GM12878 (cell line): Measurements from ENCODE around the gene FFAR1. TPM values are rescaled to one million over a fixed set of nuclear protein-coding genes. Genes with fewer than 3 reads are reported as not detected.

Experiments used
- ATF7 ChIP-seq: fragments of 450-650 bp; IDR thresholded peaks from 2 replicates; pipeline ENCODE4 v1.6.1; 2016; ENCODE audit warnings: low read depth, mild to moderate bottlenecking
- BCLAF1 ChIP-seq: fragments of 450-650 bp; IDR thresholded peaks from 2 replicates; pipeline ENCODE4 v1.6.1; 2017; ENCODE audit warnings: antibody characterized with exemption, mild to moderate bottlenecking, moderate library complexity
- CBX3 ChIP-seq: fragments of 200-600 bp; sonication (generic); IDR thresholded peaks from 2 replicates; pipeline ENCODE4 v1.6.1; 2016; ENCODE audit warnings: low read depth, borderline replicate concordance
- FOXM1 ChIP-seq: IDR thresholded peaks from 2 replicates; pipeline ENCODE4 v1.6.1; 2012; ENCODE audit warnings: low read depth, mild to moderate bottlenecking, inconsistent platforms, low read length, moderate library complexity
- MAX ChIP-seq: IDR thresholded peaks from 2 replicates; pipeline ENCODE4 v1.6.1; 2012; ENCODE audit warnings: low read depth, low read length, improper control_type of control experiment
- MEF2B ChIP-seq: fragments of 450-650 bp; IDR thresholded peaks from 2 replicates; pipeline ENCODE4 v1.6.1; 2018; ENCODE audit warnings: mild to moderate bottlenecking, moderate library complexity; ENCODE audit not compliant: partially characterized antibody, poor library complexity, severe bottlenecking
- NRF1 ChIP-seq: conservative IDR thresholded peaks from 2 replicates; pipeline ENCODE4 v1.6.1; 2011; ENCODE audit warnings: mild to moderate bottlenecking, low read depth, low read length, improper control_type of control experiment
- PML ChIP-seq: IDR thresholded peaks from 2 replicates; pipeline ENCODE4 v1.6.1; 2012; ENCODE audit warnings: low read length, inconsistent platforms
- SKIL ChIP-seq: fragments of 450-650 bp; IDR thresholded peaks from 2 replicates; pipeline ENCODE4 v1.6.1; 2017; ENCODE audit warnings: mild to moderate bottlenecking, low read depth, inconsistent platforms; ENCODE audit not compliant: poor library complexity, severe bottlenecking
- TCF3 ChIP-seq: IDR thresholded peaks from 2 replicates; pipeline ENCODE4 v1.6.1; 2012; ENCODE audit warnings: low read depth, mild to moderate bottlenecking, low read length, borderline replicate concordance; ENCODE audit not compliant: insufficient read depth
- WRNIP1 ChIP-seq: IDR thresholded peaks from 2 replicates; pipeline ENCODE4 v1.6.1; 2011; ENCODE audit warnings: low read depth, low read length, improper control_type of control experiment, borderline replicate concordance
- ZBED1 ChIP-seq: IDR thresholded peaks from 2 replicates; pipeline ENCODE4 v1.6.1; 2016; ENCODE audit warnings: borderline replicate concordance
- ZBTB4 ChIP-seq: fragments of 450-650 bp; formaldehyde crosslinking; IDR thresholded peaks from 2 replicates; pipeline ENCODE4 v1.4.0; 2022; ENCODE audit warnings: mild to moderate bottlenecking, moderate library complexity
- ZNF274 ChIP-seq: IDR thresholded peaks from one replicate; pipeline ENCODE4 v1.8.0; 2011; ENCODE audit not compliant: insufficient read length, insufficient read depth
- polyA plus RNA-seq, 11 experiments: library from polyadenylated mRNA; depleted of rRNA in 4 of 11; unstranded in 6 of 11; stranded (reverse) in 5 of 11; fragments of >200 nt; fragmentation: Nextera tagmentation in 4 of 11; fragmentation: Illumina TruSeq in 1 of 11; extraction: Ambion mirVana in 4 of 11; extraction: Trizol in 1 of 11; gene quantifications; 1 replicate in 1 of 11; 2 replicates in 10 of 11; pipeline versions ENCODE4 v1.2.1 to v1.2.3, GENCODE V29; 2011 to 2016; ENCODE audit warnings: inconsistent platforms in 2 of 11, missing spikeins in 2 of 11, low read depth in 1 of 11
- total RNA-seq, 4 experiments: library from RNA; depleted of rRNA in 3 of 4; stranded (reverse); fragments of >200 nt in 3 of 4; fragmentation: Illumina TruSeq in 1 of 4; extraction: Trizol in 1 of 4; gene quantifications; 2 replicates each; pipeline versions ENCODE4 v1.2.1 to v1.2.3, GENCODE V29; 2013 to 2021
- TF ChIP-seq, protein P1 (sequence below): fragments of 450-650 bp; IDR thresholded peaks from 2 replicates; pipeline ENCODE4 v1.6.1; 2016; ENCODE audit warnings: mild to moderate bottlenecking, moderate library complexity, borderline replicate concordance

Gene FFAR1
- total and polyA plus RNA-seq, 10 of the 15 experiments (the other 5 are each of a cell fraction or from before 2014, with no cell fraction given): 0.05 to 0.62 (median 0.14) TPM; not detected in 2

- TF ChIP-seq, protein P1, sequence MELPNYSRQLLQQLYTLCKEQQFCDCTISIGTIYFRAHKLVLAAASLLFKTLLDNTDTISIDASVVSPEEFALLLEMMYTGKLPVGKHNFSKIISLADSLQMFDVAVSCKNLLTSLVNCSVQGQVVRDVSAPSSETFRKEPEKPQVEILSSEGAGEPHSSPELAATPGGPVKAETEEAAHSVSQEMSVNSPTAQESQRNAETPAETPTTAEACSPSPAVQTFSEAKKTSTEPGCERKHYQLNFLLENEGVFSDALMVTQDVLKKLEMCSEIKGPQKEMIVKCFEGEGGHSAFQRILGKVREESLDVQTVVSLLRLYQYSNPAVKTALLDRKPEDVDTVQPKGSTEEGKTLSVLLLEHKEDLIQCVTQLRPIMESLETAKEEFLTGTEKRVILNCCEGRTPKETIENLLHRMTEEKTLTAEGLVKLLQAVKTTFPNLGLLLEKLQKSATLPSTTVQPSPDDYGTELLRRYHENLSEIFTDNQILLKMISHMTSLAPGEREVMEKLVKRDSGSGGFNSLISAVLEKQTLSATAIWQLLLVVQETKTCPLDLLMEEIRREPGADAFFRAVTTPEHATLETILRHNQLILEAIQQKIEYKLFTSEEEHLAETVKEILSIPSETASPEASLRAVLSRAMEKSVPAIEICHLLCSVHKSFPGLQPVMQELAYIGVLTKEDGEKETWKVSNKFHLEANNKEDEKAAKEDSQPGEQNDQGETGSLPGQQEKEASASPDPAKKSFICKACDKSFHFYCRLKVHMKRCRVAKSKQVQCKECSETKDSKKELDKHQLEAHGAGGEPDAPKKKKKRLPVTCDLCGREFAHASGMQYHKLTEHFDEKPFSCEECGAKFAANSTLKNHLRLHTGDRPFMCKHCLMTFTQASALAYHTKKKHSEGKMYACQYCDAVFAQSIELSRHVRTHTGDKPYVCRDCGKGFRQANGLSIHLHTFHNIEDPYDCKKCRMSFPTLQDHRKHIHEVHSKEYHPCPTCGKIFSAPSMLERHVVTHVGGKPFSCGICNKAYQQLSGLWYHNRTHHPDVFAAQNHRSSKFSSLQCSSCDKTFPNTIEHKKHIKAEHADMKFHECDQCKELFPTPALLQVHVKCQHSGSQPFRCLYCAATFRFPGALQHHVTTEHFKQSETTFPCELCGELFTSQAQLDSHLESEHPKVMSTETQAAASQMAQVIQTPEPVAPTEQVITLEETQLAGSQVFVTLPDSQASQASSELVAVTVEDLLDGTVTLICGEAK: peak; percentile 16; the same call in 1 of the 2 replicates
- peak; percentile 70 for TF ChIP-seq MEF2B
- TF ChIP-seq ZNF274: no peak
- TF ChIP-seq FOXM1: no peak
- 0 out of 2 replicates have a peak, but pooled peaks have one; percentile 27 for TF ChIP-seq WRNIP1
- peak; percentile 82 for TF ChIP-seq ATF7
- TF ChIP-seq ZBED1: peak; percentile 77; the same call in 1 of the 2 replicates
- peak; percentile 8; the same call in 1 of the 2 replicates for TF ChIP-seq ZBTB4 (CRISPR knock-in tag)
- peak; percentile 92 for TF ChIP-seq SKIL
- TF ChIP-seq PML: no peak
- TF ChIP-seq TCF3: peak; percentile 72; the same call in 1 of the 2 replicates
- TF ChIP-seq NRF1: peak; percentile 44
- peak; percentile 76 for TF ChIP-seq MAX
- TF ChIP-seq CBX3: no peak
- no peak for TF ChIP-seq BCLAF1
Observed at GRCh38 chr19:35346193-35347052, 1.3 kb upstream of the FFAR1 start (continued).
